Adrenal gland (tissue), 5 donors: Measurements from ENCODE around the gene LEPROT.

Source experiments
- POLR2A ChIP-seq, 2 donors: fragments of 450-650 bp; IDR thresholded peaks; one replicate each; pipeline ENCODE4 v1.6.1; 2017; ENCODE audit warnings: antibody characterized with exemption in 2 of 2, mild to moderate bottlenecking in 2 of 2, moderate library complexity in 1 of 2
- TF ChIP-seq, protein P1 (sequence below), 6 experiments: fragments of 450-650 bp in 4 of 6; fragments of 200-600 bp in 2 of 6; sonication (generic) in 1 of 6; IDR thresholded peaks; 1 replicate in 5 of 6; 2 replicates in 1 of 6; pipeline versions ENCODE4 v1.5.1 to v1.8.0; 2016 to 2021; ENCODE audit warnings: antibody characterized with exemption in 6 of 6, mild to moderate bottlenecking in 2 of 6, moderate library complexity in 1 of 6
- donor health status: DM: no; HTN: no; CAD: no.

DNA sequence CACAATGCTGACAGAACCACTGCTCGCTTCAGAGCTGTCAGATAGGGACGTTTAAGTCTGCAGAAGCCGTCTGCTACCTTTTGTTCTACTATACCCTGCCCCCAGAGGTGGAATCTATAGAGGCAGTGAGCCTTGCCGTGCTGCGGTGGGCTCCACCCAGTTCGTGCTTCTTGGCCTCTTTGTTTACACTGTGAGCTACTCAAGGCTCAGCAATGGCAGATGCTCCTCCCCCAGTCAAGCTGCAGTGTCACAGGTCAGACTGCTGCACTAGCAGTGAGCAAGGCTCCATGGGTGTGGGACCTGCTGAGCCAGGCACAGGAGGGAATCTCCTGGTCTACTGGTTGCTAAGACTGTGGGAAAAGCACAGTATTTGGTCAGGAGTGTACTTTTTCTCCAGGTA is 47.1 kb downstream of the LEPROT start:
- TF ChIP-seq POLR2A (IDR thresholded peaks at IDR 0.05) = no peak
- TF ChIP-seq, protein P1, sequence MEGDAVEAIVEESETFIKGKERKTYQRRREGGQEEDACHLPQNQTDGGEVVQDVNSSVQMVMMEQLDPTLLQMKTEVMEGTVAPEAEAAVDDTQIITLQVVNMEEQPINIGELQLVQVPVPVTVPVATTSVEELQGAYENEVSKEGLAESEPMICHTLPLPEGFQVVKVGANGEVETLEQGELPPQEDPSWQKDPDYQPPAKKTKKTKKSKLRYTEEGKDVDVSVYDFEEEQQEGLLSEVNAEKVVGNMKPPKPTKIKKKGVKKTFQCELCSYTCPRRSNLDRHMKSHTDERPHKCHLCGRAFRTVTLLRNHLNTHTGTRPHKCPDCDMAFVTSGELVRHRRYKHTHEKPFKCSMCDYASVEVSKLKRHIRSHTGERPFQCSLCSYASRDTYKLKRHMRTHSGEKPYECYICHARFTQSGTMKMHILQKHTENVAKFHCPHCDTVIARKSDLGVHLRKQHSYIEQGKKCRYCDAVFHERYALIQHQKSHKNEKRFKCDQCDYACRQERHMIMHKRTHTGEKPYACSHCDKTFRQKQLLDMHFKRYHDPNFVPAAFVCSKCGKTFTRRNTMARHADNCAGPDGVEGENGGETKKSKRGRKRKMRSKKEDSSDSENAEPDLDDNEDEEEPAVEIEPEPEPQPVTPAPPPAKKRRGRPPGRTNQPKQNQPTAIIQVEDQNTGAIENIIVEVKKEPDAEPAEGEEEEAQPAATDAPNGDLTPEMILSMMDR (IDR thresholded peaks at IDR 0.05) = no peak
